ENCODE results near the gene SIPA1L3. TPM values are rescaled to one million over a fixed set of nuclear protein-coding genes. Genes with fewer than 3 reads are reported as not detected.
"Not testable (repeated sequence)": the region's sequence is repeated elsewhere in the genome, so short reads cannot be mapped to it uniquely, and the experiment has no call there.

The SIPA1L3 gene
- 3.2 and 5.3 TPM in 2 replicates for total RNA-seq (2014; rRNA removed; shearing (Covaris generic))

- peak; percentile 97 for DNase-seq (ENCODE audit: low spot score)
Observed at GRCh38 chr19:37906869-37907734, at the start of gene SIPA1L3. Gene SIPA1L3 (plus strand): TSS chr19:37907208. CDS start chr19:38081566, 174,358 bp downstream.

GRCh38 chr19:37864501-37864900, 42.5 kb upstream of the SIPA1L3 start:
- no peak for DNase-seq (ENCODE audit: low spot score)

GRCh38 chr19:37865930-37866329, 41.1 kb upstream of the SIPA1L3 start:
- DNase-seq (ENCODE audit: low spot score), result not testable (repeated sequence)

GRCh38 chr19:37867831-37868230, 39.2 kb upstream of the SIPA1L3 start:
- peak; percentile 82 for DNase-seq (ENCODE audit: low spot score)

GRCh38 chr19:37869766-37870340, 37.2 kb upstream of the SIPA1L3 start:
- no peak for DNase-seq (ENCODE audit: low spot score)

- DNase-seq (ENCODE audit: low spot score), result no peak
Observed at GRCh38 chr19:37872383-37872782, 34.6 kb upstream of the SIPA1L3 start.

- peak; percentile 86 for DNase-seq (ENCODE audit: low spot score)
Observed at GRCh38 chr19:37874784-37875183, 32.2 kb upstream of the SIPA1L3 start.

- no peak for DNase-seq (ENCODE audit: low spot score)
Observed at GRCh38 chr19:37876032-37876431, 31.0 kb upstream of the SIPA1L3 start.

GRCh38 chr19:37877147-37877546, 29.9 kb upstream of the SIPA1L3 start:
- no peak for DNase-seq (ENCODE audit: low spot score)

- no peak for DNase-seq (ENCODE audit: low spot score)
Observed at GRCh38 chr19:37885392-37885791, 21.6 kb upstream of the SIPA1L3 start.

GRCh38 chr19:37886571-37886970, 20.4 kb upstream of the SIPA1L3 start:
- no peak for DNase-seq (ENCODE audit: low spot score)

GRCh38 chr19:37893845-37894575, 13.0 kb upstream of the SIPA1L3 start:
- no peak for DNase-seq (ENCODE audit: low spot score)

GRCh38 chr19:37896180-37896579, 10.8 kb upstream of the SIPA1L3 start:
- DNase-seq (ENCODE audit: low spot score), result no peak

- no peak for DNase-seq (ENCODE audit: low spot score)
Observed at GRCh38 chr19:37899453-37899852, 7.6 kb upstream of the SIPA1L3 start.

- DNase-seq (ENCODE audit: low spot score), result no peak
Observed at GRCh38 chr19:37899966-37900365, 7.0 kb upstream of the SIPA1L3 start.

GRCh38 chr19:37902668-37903067, 4.3 kb upstream of the SIPA1L3 start:
- DNase-seq (ENCODE audit: low spot score), result peak; percentile 72

- DNase-seq (ENCODE audit: low spot score), result no peak
Observed at GRCh38 chr19:37903096-37903495, 3.9 kb upstream of the SIPA1L3 start.

GRCh38 chr19:37905946-37906868, 801 bp upstream of the SIPA1L3 start, which contains the start of gene WDR87:
Gene WDR87 (minus strand): TSS chr19:37906594. CDS start chr19:37898239, 8,355 bp downstream.
- DNase-seq (ENCODE audit: low spot score), result no peak

- DNase-seq (ENCODE audit: low spot score), result no peak
Observed at GRCh38 chr19:37907735-37908455, 887 bp downstream of the SIPA1L3 start.

- no peak for DNase-seq (ENCODE audit: low spot score)
Observed at GRCh38 chr19:37909661-37910199, 2.7 kb downstream of the SIPA1L3 start.

All from H4 (cell line).